ENCODE measurements around the gene TTC16. TPM values are rescaled to one million over a fixed set of nuclear protein-coding genes. Genes with fewer than 3 reads are reported as not detected.

TTC16 gene
- total RNA-seq, 4 donors from 2014 or later: not detected

- Histone ChIP-seq H3K9me3 (no peaks in the 10 kb centered on the region), H3K27me3 (peaks cover 27% of the 10 kb centered on the region), H3K4me1 (peaks cover 0 to 11% (median 0%) of the 10 kb centered on the region in 3 donors), H3K36me3 (no peaks in the 10 kb centered on the region), H3K27ac (no peak overlapping the region), H3K4me3 (no peak overlapping the region)
- WGBS, 2 donors (ENCODE audit: low coverage in 1 of 2): 70% methylated on average over 2 of the region's 12 CpGs; no CpG with 5 or more reads in 1 of the 2 donors
- TF ChIP-seq CTCF (IDR thresholded peaks at IDR 0.05): no peak
- no peak for TF ChIP-seq POLR2A (IDR thresholded peaks at IDR 0.05)
- no peak for TF ChIP-seq POLR2AphosphoS5 (IDR thresholded peaks at IDR 0.05)
- ATAC-seq: no peak
These were observed 6.3 kb downstream of the TTC16 start for GRCh38 chr9:127722055-127722745.

GRCh38 chr9:127723013-127723412 lies 7.1 kb downstream of the TTC16 start:
- Histone ChIP-seq H3K4me3 (no peak overlapping the region), H3K4me1 (peaks cover 0 to 11% (median 0%) of the 10 kb centered on the region in 3 donors), H3K36me3 (no peaks in the 10 kb centered on the region), H3K9me3 (no peaks in the 10 kb centered on the region), H3K27me3 (peaks cover 27% of the 10 kb centered on the region), H3K27ac (no peak overlapping the region)
- WGBS, 2 donors (ENCODE audit: low coverage in 1 of 2): 94% methylated on average over 6 of the region's 13 CpGs; no CpG with 5 or more reads in 1 of the 2 donors
- no peak for ATAC-seq
- no peak for TF ChIP-seq POLR2A (IDR thresholded peaks at IDR 0.05)
- no peak for TF ChIP-seq POLR2AphosphoS5 (IDR thresholded peaks at IDR 0.05)
- TF ChIP-seq CTCF (IDR thresholded peaks at IDR 0.05): no peak
- no peak for TF ChIP-seq EP300 (IDR thresholded peaks at IDR 0.05)

- no peak for ATAC-seq
- H3K36me3 ChIP-seq: no peaks in the 10 kb centered on the region
- no CpG with 5 or more reads among the region's 5 CpGs for WGBS, 2 donors (ENCODE audit: low coverage in 1 of 2)
- H3K27me3 ChIP-seq: peaks cover 27% of the 10 kb centered on the region
- no peaks in the 10 kb centered on the region for H3K9me3 ChIP-seq
- no peak for TF ChIP-seq POLR2AphosphoS5 (IDR thresholded peaks at IDR 0.05)
- no peak for TF ChIP-seq CTCF (IDR thresholded peaks at IDR 0.05)
- TF ChIP-seq POLR2A (IDR thresholded peaks at IDR 0.05): no peak
- no peak for TF ChIP-seq EP300 (IDR thresholded peaks at IDR 0.05)
- peaks cover 0 to 11% (median 0%) of the 10 kb centered on the region in 3 donors for H3K4me1 ChIP-seq
- H3K4me3 ChIP-seq: no peak overlapping the region
- H3K27ac ChIP-seq: no peak overlapping the region
These were observed 7.6 kb downstream of the TTC16 start for GRCh38 chr9:127723444-127723843.

GRCh38 chr9:127724012-127724411 lies 8.1 kb downstream of the TTC16 start:
- Histone ChIP-seq H3K27ac (no peak overlapping the region), H3K4me3 (no peak overlapping the region), H3K27me3 (peaks cover 27% of the 10 kb centered on the region), H3K9me3 (no peaks in the 10 kb centered on the region), H3K4me1 (peaks cover 0 to 11% (median 0%) of the 10 kb centered on the region in 3 donors), H3K36me3 (no peaks in the 10 kb centered on the region)
- 0 to 41% methylated on average over 1 to 7 of the region's 23 CpGs for WGBS, 2 donors (ENCODE audit: low coverage in 1 of 2)
- TF ChIP-seq CTCF (IDR thresholded peaks at IDR 0.05): no peak
- TF ChIP-seq POLR2AphosphoS5 (IDR thresholded peaks at IDR 0.05): no peak
- no peak for TF ChIP-seq POLR2A (IDR thresholded peaks at IDR 0.05)
- no peak for ATAC-seq

- WGBS, 2 donors (ENCODE audit: low coverage in 1 of 2): no CpG with 5 or more reads among the region's 8 CpGs
- Histone ChIP-seq H3K27me3 (peaks cover 24% of the 10 kb centered on the region), H3K36me3 (peaks cover 0 to 18% of the 10 kb centered on the region in 2 donors), H3K27ac (no peak overlapping the region), H3K9me3 (no peaks in the 10 kb centered on the region), H3K4me3 (no peak overlapping the region), H3K4me1 (peaks cover 0 to 11% (median 0%) of the 10 kb centered on the region in 3 donors)
- ATAC-seq: no peak
- no peak for TF ChIP-seq EP300 (IDR thresholded peaks at IDR 0.05)
- TF ChIP-seq POLR2AphosphoS5 (IDR thresholded peaks at IDR 0.05): no peak
These were observed 11.0 kb downstream of the TTC16 start for GRCh38 chr9:127726871-127727270.

Measured in gastroesophageal sphincter (tissue), 4 donors.